Measurements from ENCODE around the gene BORCS5.

The BORCS5 gene

DNA sequence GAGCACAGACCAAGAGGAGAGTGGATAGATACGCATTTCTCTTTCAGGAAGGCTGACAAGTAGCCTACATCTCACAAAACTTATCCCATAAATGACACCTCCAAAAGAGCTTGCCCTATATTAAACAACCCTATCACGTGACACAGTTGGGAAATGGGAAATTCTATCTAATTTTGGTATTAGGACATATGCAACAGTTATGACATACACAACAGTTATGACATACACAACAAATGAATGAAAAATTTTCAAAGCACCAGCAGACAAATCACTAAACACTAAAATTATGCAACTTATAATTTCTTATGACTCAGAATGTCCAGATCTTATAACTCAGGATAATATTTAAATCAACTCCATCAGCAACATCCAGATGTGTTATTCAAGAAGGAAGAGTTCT lies 151.7 kb downstream of the BORCS5 start:
- no peak overlapping the region for H3K4me2 ChIP-seq (ENCODE audit: low read depth, low read length, poor library complexity, severe bottlenecking)
- H3K9me3 ChIP-seq (ENCODE audit: insufficient read depth, low read length) = no peaks in the 10 kb centered on the region
- H3F3A ChIP-seq (ENCODE audit: insufficient read depth) = no peaks in the 10 kb centered on the region
- no peaks in the 10 kb centered on the region for H3K36me3 ChIP-seq (ENCODE audit: low read length)
- H3K79me2 ChIP-seq (ENCODE audit: insufficient read depth, low read length) = no peaks in the 10 kb centered on the region
- H3K9me2 ChIP-seq (replicated peaks; ENCODE audit: insufficient read depth, low read length) = no peaks in the 10 kb centered on the region
- no peak overlapping the region for H3K27ac ChIP-seq (ENCODE audit: low read depth, low read length)
- H3K9ac ChIP-seq (ENCODE audit: low read length) = no peak overlapping the region
- TF ChIP-seq, protein P1, sequence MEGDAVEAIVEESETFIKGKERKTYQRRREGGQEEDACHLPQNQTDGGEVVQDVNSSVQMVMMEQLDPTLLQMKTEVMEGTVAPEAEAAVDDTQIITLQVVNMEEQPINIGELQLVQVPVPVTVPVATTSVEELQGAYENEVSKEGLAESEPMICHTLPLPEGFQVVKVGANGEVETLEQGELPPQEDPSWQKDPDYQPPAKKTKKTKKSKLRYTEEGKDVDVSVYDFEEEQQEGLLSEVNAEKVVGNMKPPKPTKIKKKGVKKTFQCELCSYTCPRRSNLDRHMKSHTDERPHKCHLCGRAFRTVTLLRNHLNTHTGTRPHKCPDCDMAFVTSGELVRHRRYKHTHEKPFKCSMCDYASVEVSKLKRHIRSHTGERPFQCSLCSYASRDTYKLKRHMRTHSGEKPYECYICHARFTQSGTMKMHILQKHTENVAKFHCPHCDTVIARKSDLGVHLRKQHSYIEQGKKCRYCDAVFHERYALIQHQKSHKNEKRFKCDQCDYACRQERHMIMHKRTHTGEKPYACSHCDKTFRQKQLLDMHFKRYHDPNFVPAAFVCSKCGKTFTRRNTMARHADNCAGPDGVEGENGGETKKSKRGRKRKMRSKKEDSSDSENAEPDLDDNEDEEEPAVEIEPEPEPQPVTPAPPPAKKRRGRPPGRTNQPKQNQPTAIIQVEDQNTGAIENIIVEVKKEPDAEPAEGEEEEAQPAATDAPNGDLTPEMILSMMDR (IDR thresholded peaks at IDR 0.05; ENCODE audit: insufficient read depth, low read length, poor library complexity, severe bottlenecking) = no peak
- no peak for TF ChIP-seq EZH2phosphoT487 (conservative IDR thresholded peaks at IDR 0.05; ENCODE audit: low read length)
- no peaks in the 10 kb centered on the region for H4K20me1 ChIP-seq (ENCODE audit: low read depth, low read length)
- no peaks in the 10 kb centered on the region for H3K27me3 ChIP-seq (ENCODE audit: low read length)
- no peak overlapping the region for H2AFZ ChIP-seq (ENCODE audit: low read depth, low read length, severe bottlenecking)
- H3K4me3 ChIP-seq (ENCODE audit: insufficient read depth, low read length, poor library complexity, severe bottlenecking) = no peak overlapping the region

- H3K27ac ChIP-seq (ENCODE audit: low read depth, low read length) = no peak overlapping the region
- H3K36me3 ChIP-seq (ENCODE audit: low read length) = no peaks in the 10 kb centered on the region
- no peaks in the 10 kb centered on the region for H3K9me3 ChIP-seq (ENCODE audit: insufficient read depth, low read length)
- H2AFZ ChIP-seq (ENCODE audit: low read depth, low read length, severe bottlenecking) = no peak overlapping the region
- H3K9ac ChIP-seq (ENCODE audit: low read length) = no peak overlapping the region
- H3K79me2 ChIP-seq (ENCODE audit: insufficient read depth, low read length) = no peaks in the 10 kb centered on the region
- no peaks in the 10 kb centered on the region for H3K27me3 ChIP-seq (ENCODE audit: low read length)
- H4K20me1 ChIP-seq (ENCODE audit: low read depth, low read length) = no peaks in the 10 kb centered on the region
- H3K9me2 ChIP-seq (replicated peaks; ENCODE audit: insufficient read depth, low read length) = no peaks in the 10 kb centered on the region
- no peak for TF ChIP-seq EZH2phosphoT487 (conservative IDR thresholded peaks at IDR 0.05; ENCODE audit: low read length)
- TF ChIP-seq, protein P1 (IDR thresholded peaks at IDR 0.05; ENCODE audit: insufficient read depth, low read length, poor library complexity, severe bottlenecking) = no peak
- H3F3A ChIP-seq (ENCODE audit: insufficient read depth) = no peaks in the 10 kb centered on the region
- no peak overlapping the region for H3K4me2 ChIP-seq (ENCODE audit: low read depth, low read length, poor library complexity, severe bottlenecking)
- H3K4me3 ChIP-seq (ENCODE audit: insufficient read depth, low read length, poor library complexity, severe bottlenecking) = no peak overlapping the region
Measured at GRCh38 chr12:12510141-12510540, 153.3 kb downstream of the BORCS5 start.

DNA sequence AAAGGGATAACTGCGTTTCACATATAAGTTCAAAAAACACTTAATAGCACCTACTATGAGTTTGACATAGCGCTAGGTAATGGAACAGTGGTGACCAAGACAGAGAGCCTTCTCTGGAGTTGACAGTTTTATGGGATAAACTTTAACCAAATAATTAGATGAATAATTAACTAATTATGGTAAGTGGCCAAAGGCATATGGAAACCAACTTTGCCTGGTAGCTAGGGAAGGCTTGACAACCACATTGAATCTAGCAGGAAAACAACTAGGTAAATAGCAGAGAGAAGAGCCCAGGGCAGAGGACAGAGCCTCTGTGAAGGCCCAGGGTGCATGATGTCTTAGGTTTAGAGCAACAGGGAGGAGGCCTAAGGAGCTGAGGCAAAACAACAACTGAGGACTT lies 153.7 kb downstream of the BORCS5 start:
- Histone ChIP-seq H3K27me3 (ENCODE audit: low read length) (no peaks in the 10 kb centered on the region), H3K4me2 (ENCODE audit: low read depth, low read length, poor library complexity, severe bottlenecking) (no peak overlapping the region), H3K79me2 (ENCODE audit: insufficient read depth, low read length) (no peaks in the 10 kb centered on the region), H3K9me2 (replicated peaks; ENCODE audit: insufficient read depth, low read length) (no peaks in the 10 kb centered on the region), H4K20me1 (ENCODE audit: low read depth, low read length) (no peaks in the 10 kb centered on the region), H3F3A (ENCODE audit: insufficient read depth) (no peaks in the 10 kb centered on the region), H2AFZ (ENCODE audit: low read depth, low read length, severe bottlenecking) (no peak overlapping the region), H3K4me3 (ENCODE audit: insufficient read depth, low read length, poor library complexity, severe bottlenecking) (no peak overlapping the region), H3K36me3 (ENCODE audit: low read length) (no peaks in the 10 kb centered on the region), H3K27ac (ENCODE audit: low read depth, low read length) (no peak overlapping the region), H3K9me3 (ENCODE audit: insufficient read depth, low read length) (no peaks in the 10 kb centered on the region), H3K9ac (ENCODE audit: low read length) (no peak overlapping the region)
- TF ChIP-seq EZH2phosphoT487 (conservative IDR thresholded peaks at IDR 0.05; ENCODE audit: low read length) = no peak
- TF ChIP-seq, protein P1 (IDR thresholded peaks at IDR 0.05; ENCODE audit: insufficient read depth, low read length, poor library complexity, severe bottlenecking) = no peak
